ENCODE measurements around the gene P2RX3.

GRCh38 chr11:57320719-57321387 is 17.3 kb upstream of the P2RX3 start:
- no peak for TF ChIP-seq CTCF (IDR thresholded peaks at IDR 0.05 in 4 of 5, conservative IDR thresholded peaks at IDR 0.05 in 1 of 5)
- no peak for TF ChIP-seq POLR2A (IDR thresholded peaks at IDR 0.05)

Measured in gastrocnemius medialis (tissue), 4 donors.